HCT116 (cell line): ENCODE measurements around the gene SETSIP. TPM values are rescaled to one million over a fixed set of nuclear protein-coding genes. Genes with fewer than 3 reads are reported as not detected.

Experiments used
- ATAC-seq: fragments of 200-7000 bp; cut with Tn5 transposase; 2 replicates; pipeline ENCODE4 v1.9.1; 2020; ENCODE audit warnings: mild to moderate bottlenecking, moderate library complexity
- BruUV-seq: library from RNA; stranded (reverse); fragments of 400-500 nt; replicated peaks from 2 replicates; lab custom pipeline; 2021; lab: Mats Ljungman, UMichigan
- CTCF ChIA-PET: fragments of 300-600 bp; sonication (Branson Sonifier 250); formaldehyde crosslinking; loops from one replicate; lab custom pipeline; 2021; ENCODE audit warnings: antibody characterized with exemption; lab: Charles Lee
- POLR2A ChIA-PET: fragments of 300-600, 350-600 bp; sonication (Branson Sonifier 250); formaldehyde crosslinking; loops from one replicate; lab custom pipeline; 2021; ENCODE audit warnings: antibody characterized with exemption; lab: Charles Lee
- RAD21 ChIA-PET, 2 experiments: fragments of 300-600 bp; sonication (Branson Sonifier 250); formaldehyde crosslinking; loops; one replicate each; lab custom pipeline; 2023; ENCODE audit warnings: low total read pairs in 2 of 2; ENCODE audit not compliant: uncharacterized antibody in 2 of 2, unreplicated experiment in 2 of 2, low non-redundant PET in 1 of 2; lab: Charles Lee
- DNase-seq: peaks from one replicate; pipeline ENCODE4 v3.0.0-alpha.2; 2010; ENCODE audit warnings: low read depth, low spot score
- H2AFZ ChIP-seq: fragments of 200-600 bp; shearing (Covaris generic), sonication (generic); 2 replicates; pipeline ENCODE4 v1.6.1; 2017; ENCODE audit warnings: low read depth, mixed run types, mixed read lengths, antibody characterized with exemption, low read length; ENCODE audit not compliant: poor library complexity, severe bottlenecking
- H3K27ac ChIP-seq: 2 replicates; pipeline ENCODE4 v1.5.1; 2012; ENCODE audit warnings: low read depth, low read length
- H3K27me3 ChIP-seq: fragments of 200-600 bp; sonication (generic); 2 replicates; pipeline ENCODE4 v1.6.1; 2016; ENCODE audit warnings: mixed run types, low read length, mixed read lengths; ENCODE audit not compliant: insufficient read depth
- H3K36me3 ChIP-seq, 2 experiments: fragments of 200-500 bp in 1 of 2; fragments of 200-600 bp in 1 of 2; sonication (Bioruptor generic) in 1 of 2; sonication (generic) in 1 of 2; 2 replicates each; pipeline versions ENCODE4 v1.5.1 to v1.6.1; 2014 to 2016; ENCODE audit warnings: low read length in 2 of 2, inconsistent platforms in 1 of 2, mixed read lengths in 1 of 2, mixed run types in 1 of 2; ENCODE audit not compliant: insufficient read depth in 2 of 2, control insufficient read depth in 1 of 2
- H3K4me1 ChIP-seq, 2 experiments: fragments of 200-600 bp in 1 of 2; sonication (generic) in 1 of 2; 2 replicates each; pipeline versions ENCODE4 v1.5.1 to v1.6.1; 2012 to 2017; ENCODE audit warnings: low read length in 2 of 2, inconsistent platforms in 1 of 2, mild to moderate bottlenecking in 1 of 2, mixed read lengths in 1 of 2, mixed run types in 1 of 2, moderate library complexity in 1 of 2; ENCODE audit not compliant: insufficient read depth in 2 of 2, control insufficient read depth in 1 of 2
- H3K4me2 ChIP-seq: fragments of 200-600 bp; sonication (generic); 2 replicates; pipeline ENCODE4 v1.6.1; 2017; ENCODE audit warnings: mixed run types, low read length, mixed read lengths
- H3K4me3 ChIP-seq, 2 experiments: fragments of 200-600 bp in 1 of 2; sonication (generic) in 1 of 2; replicated peaks in 1 of 2; 2 replicates each; pipeline ENCODE4 v1.5.1; 2011 to 2016; ENCODE audit warnings: low read length in 2 of 2, control low read depth in 1 of 2, low read depth in 1 of 2, mild to moderate bottlenecking in 1 of 2, mixed read lengths in 1 of 2, mixed run types in 1 of 2
- H3K79me2 ChIP-seq: fragments of 200-600 bp; sonication (generic); 2 replicates; pipeline ENCODE4 v1.6.1; 2017; ENCODE audit warnings: mild to moderate bottlenecking, mixed run types, low read length, moderate library complexity, mixed read lengths; ENCODE audit not compliant: insufficient read depth
- H3K9ac ChIP-seq: fragments of 200-600 bp; sonication (generic); 2 replicates; pipeline ENCODE4 v1.6.1; 2016; ENCODE audit warnings: low read length, mixed read lengths
- H3K9me2 ChIP-seq: fragments of 200-600 bp; sonication (generic), shearing (Covaris generic); 2 replicates; pipeline ENCODE4 v1.6.1; 2017; ENCODE audit warnings: mixed run types, mild to moderate bottlenecking, moderate library complexity; ENCODE audit not compliant: insufficient read depth
- H3K9me3 ChIP-seq, 2 experiments: fragments of 200-500 bp in 1 of 2; fragments of 200-600 bp in 1 of 2; sonication (Bioruptor generic) in 1 of 2; sonication (generic) in 1 of 2; 2 replicates each; pipeline ENCODE4 v1.6.1; 2014 to 2017; ENCODE audit warnings: low read length in 2 of 2, mixed read lengths in 2 of 2, inconsistent platforms in 1 of 2, low read depth in 1 of 2, mild to moderate bottlenecking in 1 of 2, mixed run types in 1 of 2, moderate library complexity in 1 of 2; ENCODE audit not compliant: control insufficient read depth in 1 of 2, insufficient read depth in 1 of 2
- H4K20me1 ChIP-seq: fragments of 200-600 bp; sonication (generic), shearing (Covaris generic); 2 replicates; pipeline ENCODE4 v1.6.1; 2017; ENCODE audit warnings: mixed run types, mild to moderate bottlenecking, moderate library complexity; ENCODE audit not compliant: insufficient read depth
- CEBPB ChIP-seq: IDR thresholded peaks from 2 replicates; pipeline ENCODE4 v1.6.1; 2012; ENCODE audit warnings: low read depth
- ELF1 ChIP-seq: IDR thresholded peaks from 2 replicates; pipeline ENCODE4 v1.6.1; 2012; ENCODE audit warnings: low read depth, borderline replicate concordance
- EZH2 ChIP-seq: fragments of 200-600 bp; sonication (generic); IDR thresholded peaks from 2 replicates; pipeline ENCODE4 v1.6.1; 2017; ENCODE audit warnings: antibody characterized with exemption, mixed run types
- FOSL1 ChIP-seq: IDR thresholded peaks from 2 replicates; pipeline ENCODE4 v1.6.1; 2012; ENCODE audit warnings: low read depth
- JUND ChIP-seq: IDR thresholded peaks from 2 replicates; pipeline ENCODE4 v1.6.1; 2012
- POLR2A ChIP-seq: IDR thresholded peaks from 2 replicates; pipeline ENCODE4 v1.7.0; 2011; ENCODE audit warnings: borderline replicate concordance; ENCODE audit not compliant: insufficient read depth, insufficient read length; ENCODE audit errors: extremely low read depth
- POLR2AphosphoS5 ChIP-seq: IDR thresholded peaks from 2 replicates; pipeline ENCODE4 v1.6.1; 2011; ENCODE audit warnings: mild to moderate bottlenecking, low read depth, low read length, moderate library complexity
- RAD21 ChIP-seq: IDR thresholded peaks from 2 replicates; pipeline ENCODE4 v1.6.1; 2012; ENCODE audit warnings: low read depth, mild to moderate bottlenecking
- SIN3A ChIP-seq: IDR thresholded peaks from 2 replicates; pipeline ENCODE4 v1.6.1; 2012; ENCODE audit warnings: low read depth
- SP1 ChIP-seq: IDR thresholded peaks from 2 replicates; pipeline ENCODE4 v1.6.1; 2012; ENCODE audit warnings: low read depth
- SRF ChIP-seq: IDR thresholded peaks from 2 replicates; pipeline ENCODE4 v1.6.1; 2012; ENCODE audit warnings: low read depth
- TCF7L2 ChIP-seq: IDR thresholded peaks from 2 replicates; pipeline ENCODE4 v1.7.0; 2011; ENCODE audit warnings: borderline replicate concordance, inconsistent platforms; ENCODE audit not compliant: insufficient read depth, insufficient read length; ENCODE audit errors: extremely low read depth
- YY1 ChIP-seq: IDR thresholded peaks from 2 replicates; pipeline ENCODE4 v1.6.1; 2011; ENCODE audit warnings: low read length, low read depth, moderate library complexity, mild to moderate bottlenecking; ENCODE audit not compliant: insufficient replicate concordance; ENCODE audit errors: extremely low read depth
- ZFX ChIP-seq: fragments of 450-650 bp; IDR thresholded peaks from 2 replicates; pipeline ENCODE4 v1.6.1; 2017
- intact Hi-C: fragments of 100-400 bp; cut with micrococcal nuclease; formaldehyde crosslinking; loops from 2 replicates; pipeline ENCODE4 v1.10.0; 2022
- total RNA-seq: library from RNA; stranded (reverse); gene quantifications from one replicate; pipeline ENCODE4 v1.2.1, GENCODE V29; 2021; ENCODE audit not compliant: unreplicated experiment
- TF ChIP-seq, protein P1 (sequence below): IDR thresholded peaks from 2 replicates; pipeline ENCODE4 v1.6.1; 2011; ENCODE audit warnings: mild to moderate bottlenecking, low read length, moderate library complexity; ENCODE audit not compliant: insufficient replicate concordance; ENCODE audit errors: extremely low read depth
- TF ChIP-seq, protein P2 (sequence below), 3 experiments: fragments of 200-600 bp in 1 of 3; sonication (generic) in 1 of 3; IDR thresholded peaks in 2 of 3; conservative IDR thresholded peaks in 1 of 3; 2 replicates each; pipeline ENCODE4 v1.5.1; 2012 to 2017; ENCODE audit warnings: low read depth in 2 of 3, low read length in 2 of 3, antibody characterized with exemption in 1 of 3, borderline replicate concordance in 1 of 3, control low read depth in 1 of 3, mild to moderate bottlenecking in 1 of 3, mixed read lengths in 1 of 3, mixed run types in 1 of 3, moderate library complexity in 1 of 3; ENCODE audit not compliant: insufficient read depth in 1 of 3
- TF ChIP-seq, protein P3 (sequence below): IDR thresholded peaks from 2 replicates; pipeline ENCODE4 v1.6.1; 2012
- TF ChIP-seq, protein P4 (sequence below): IDR thresholded peaks from 2 replicates; pipeline ENCODE4 v1.6.1; 2012; ENCODE audit warnings: low read depth
- TF ChIP-seq, protein P5 (sequence below): IDR thresholded peaks from 2 replicates; pipeline ENCODE4 v1.6.1; 2012

Gene SETSIP
- total RNA-seq, 1 experiment from 2014 or later = 0.27 TPM

DNA sequence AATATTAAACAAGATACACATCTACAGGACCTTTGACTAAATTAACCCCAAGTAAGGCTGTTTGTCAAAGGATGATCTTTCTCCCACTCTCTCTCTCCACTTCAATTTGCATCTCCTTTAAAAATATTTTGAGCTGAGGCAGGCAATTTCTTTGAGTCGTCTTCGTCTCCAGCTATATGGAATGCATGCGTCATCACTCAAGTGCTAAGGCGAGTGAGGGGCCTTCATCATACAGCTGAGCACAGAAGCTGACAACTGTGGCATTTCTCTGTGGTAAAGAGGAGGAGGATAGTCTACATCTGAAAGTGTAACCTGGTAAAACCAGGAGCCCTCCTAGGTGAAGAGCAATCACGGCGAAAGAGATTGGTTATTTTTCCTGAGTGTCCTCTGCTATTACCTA, 37.8 kb downstream of the SETSIP start:
- H3K9me2 ChIP-seq = no peaks in the 10 kb centered on the region
- H4K20me1 ChIP-seq = no peaks in the 10 kb centered on the region
- no peaks in the 10 kb centered on the region for H3K9me3 ChIP-seq
- no peaks in the 10 kb centered on the region for H3K36me3 ChIP-seq
- no peaks in the 10 kb centered on the region for H3K27me3 ChIP-seq
- H2AFZ ChIP-seq = no peak overlapping the region
- no peak overlapping the region for H3K27ac ChIP-seq
- DNase-seq (no peak), ATAC-seq (no peak)
- RAD21 ChIA-PET = no interaction called here
- H3K79me2 ChIP-seq = no peaks in the 10 kb centered on the region
- TF ChIP-seq, protein P1, sequence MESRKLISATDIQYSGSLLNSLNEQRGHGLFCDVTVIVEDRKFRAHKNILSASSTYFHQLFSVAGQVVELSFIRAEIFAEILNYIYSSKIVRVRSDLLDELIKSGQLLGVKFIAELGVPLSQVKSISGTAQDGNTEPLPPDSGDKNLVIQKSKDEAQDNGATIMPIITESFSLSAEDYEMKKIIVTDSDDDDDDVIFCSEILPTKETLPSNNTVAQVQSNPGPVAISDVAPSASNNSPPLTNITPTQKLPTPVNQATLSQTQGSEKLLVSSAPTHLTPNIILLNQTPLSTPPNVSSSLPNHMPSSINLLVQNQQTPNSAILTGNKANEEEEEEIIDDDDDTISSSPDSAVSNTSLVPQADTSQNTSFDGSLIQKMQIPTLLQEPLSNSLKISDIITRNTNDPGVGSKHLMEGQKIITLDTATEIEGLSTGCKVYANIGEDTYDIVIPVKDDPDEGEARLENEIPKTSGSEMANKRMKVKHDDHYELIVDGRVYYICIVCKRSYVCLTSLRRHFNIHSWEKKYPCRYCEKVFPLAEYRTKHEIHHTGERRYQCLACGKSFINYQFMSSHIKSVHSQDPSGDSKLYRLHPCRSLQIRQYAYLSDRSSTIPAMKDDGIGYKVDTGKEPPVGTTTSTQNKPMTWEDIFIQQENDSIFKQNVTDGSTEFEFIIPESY = no peak
- no peak for TF ChIP-seq ZFX
- no peak for TF ChIP-seq CEBPB
- no peak for TF ChIP-seq SRF
- TF ChIP-seq, protein P2, sequence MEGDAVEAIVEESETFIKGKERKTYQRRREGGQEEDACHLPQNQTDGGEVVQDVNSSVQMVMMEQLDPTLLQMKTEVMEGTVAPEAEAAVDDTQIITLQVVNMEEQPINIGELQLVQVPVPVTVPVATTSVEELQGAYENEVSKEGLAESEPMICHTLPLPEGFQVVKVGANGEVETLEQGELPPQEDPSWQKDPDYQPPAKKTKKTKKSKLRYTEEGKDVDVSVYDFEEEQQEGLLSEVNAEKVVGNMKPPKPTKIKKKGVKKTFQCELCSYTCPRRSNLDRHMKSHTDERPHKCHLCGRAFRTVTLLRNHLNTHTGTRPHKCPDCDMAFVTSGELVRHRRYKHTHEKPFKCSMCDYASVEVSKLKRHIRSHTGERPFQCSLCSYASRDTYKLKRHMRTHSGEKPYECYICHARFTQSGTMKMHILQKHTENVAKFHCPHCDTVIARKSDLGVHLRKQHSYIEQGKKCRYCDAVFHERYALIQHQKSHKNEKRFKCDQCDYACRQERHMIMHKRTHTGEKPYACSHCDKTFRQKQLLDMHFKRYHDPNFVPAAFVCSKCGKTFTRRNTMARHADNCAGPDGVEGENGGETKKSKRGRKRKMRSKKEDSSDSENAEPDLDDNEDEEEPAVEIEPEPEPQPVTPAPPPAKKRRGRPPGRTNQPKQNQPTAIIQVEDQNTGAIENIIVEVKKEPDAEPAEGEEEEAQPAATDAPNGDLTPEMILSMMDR (IDR thresholded peaks at IDR 0.05 in 2 of 3, conservative IDR thresholded peaks at IDR 0.05 in 1 of 3; ENCODE audit: borderline replicate concordance in 1 of 3, insufficient read depth in 1 of 3, low read depth in 2 of 3, low read length in 2 of 3) = no peak
- no peak for TF ChIP-seq SP1
- TF ChIP-seq, protein P3, sequence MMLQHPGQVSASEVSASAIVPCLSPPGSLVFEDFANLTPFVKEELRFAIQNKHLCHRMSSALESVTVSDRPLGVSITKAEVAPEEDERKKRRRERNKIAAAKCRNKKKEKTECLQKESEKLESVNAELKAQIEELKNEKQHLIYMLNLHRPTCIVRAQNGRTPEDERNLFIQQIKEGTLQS = no peak
- TF ChIP-seq POLR2AphosphoS5 = no peak
- TF ChIP-seq POLR2A = no peak
- no peak for TF ChIP-seq RAD21
- no peak for TF ChIP-seq FOSL1
- no peak for TF ChIP-seq SIN3A
- no peak for TF ChIP-seq TCF7L2
- TF ChIP-seq, protein P4, sequence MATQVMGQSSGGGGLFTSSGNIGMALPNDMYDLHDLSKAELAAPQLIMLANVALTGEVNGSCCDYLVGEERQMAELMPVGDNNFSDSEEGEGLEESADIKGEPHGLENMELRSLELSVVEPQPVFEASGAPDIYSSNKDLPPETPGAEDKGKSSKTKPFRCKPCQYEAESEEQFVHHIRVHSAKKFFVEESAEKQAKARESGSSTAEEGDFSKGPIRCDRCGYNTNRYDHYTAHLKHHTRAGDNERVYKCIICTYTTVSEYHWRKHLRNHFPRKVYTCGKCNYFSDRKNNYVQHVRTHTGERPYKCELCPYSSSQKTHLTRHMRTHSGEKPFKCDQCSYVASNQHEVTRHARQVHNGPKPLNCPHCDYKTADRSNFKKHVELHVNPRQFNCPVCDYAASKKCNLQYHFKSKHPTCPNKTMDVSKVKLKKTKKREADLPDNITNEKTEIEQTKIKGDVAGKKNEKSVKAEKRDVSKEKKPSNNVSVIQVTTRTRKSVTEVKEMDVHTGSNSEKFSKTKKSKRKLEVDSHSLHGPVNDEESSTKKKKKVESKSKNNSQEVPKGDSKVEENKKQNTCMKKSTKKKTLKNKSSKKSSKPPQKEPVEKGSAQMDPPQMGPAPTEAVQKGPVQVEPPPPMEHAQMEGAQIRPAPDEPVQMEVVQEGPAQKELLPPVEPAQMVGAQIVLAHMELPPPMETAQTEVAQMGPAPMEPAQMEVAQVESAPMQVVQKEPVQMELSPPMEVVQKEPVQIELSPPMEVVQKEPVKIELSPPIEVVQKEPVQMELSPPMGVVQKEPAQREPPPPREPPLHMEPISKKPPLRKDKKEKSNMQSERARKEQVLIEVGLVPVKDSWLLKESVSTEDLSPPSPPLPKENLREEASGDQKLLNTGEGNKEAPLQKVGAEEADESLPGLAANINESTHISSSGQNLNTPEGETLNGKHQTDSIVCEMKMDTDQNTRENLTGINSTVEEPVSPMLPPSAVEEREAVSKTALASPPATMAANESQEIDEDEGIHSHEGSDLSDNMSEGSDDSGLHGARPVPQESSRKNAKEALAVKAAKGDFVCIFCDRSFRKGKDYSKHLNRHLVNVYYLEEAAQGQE = no peak
- TF ChIP-seq YY1 = no peak
- TF ChIP-seq, protein P5, sequence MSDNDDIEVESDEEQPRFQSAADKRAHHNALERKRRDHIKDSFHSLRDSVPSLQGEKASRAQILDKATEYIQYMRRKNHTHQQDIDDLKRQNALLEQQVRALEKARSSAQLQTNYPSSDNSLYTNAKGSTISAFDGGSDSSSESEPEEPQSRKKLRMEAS = no peak
- no peak for TF ChIP-seq ELF1
- TF ChIP-seq EZH2 = no peak
- TF ChIP-seq JUND = no peak
- H3K9ac ChIP-seq = no peak overlapping the region
- H3K4me2 ChIP-seq = no peak overlapping the region
- intact Hi-C loops = no loop called here
- CTCF ChIA-PET = no interaction called here
- BruUV-seq = no TSS peak
- H3K4me3 ChIP-seq = no peak overlapping the region
- H3K4me1 ChIP-seq = no peaks in the 10 kb centered on the region
- POLR2A ChIA-PET = interaction anchor here (0.6 kb wide), 1 partner anchor 519 kb away, joined by 3 read pairs; no protein-coding TSS in a partner anchor
